Neural cell (in vitro differentiated cells): ENCODE results near the gene FYN. TPM values are rescaled to one million over a fixed set of nuclear protein-coding genes. Genes with fewer than 3 reads are reported as not detected.

ENCODE experiments used
- H2AFZ ChIP-seq: fragments of 200-600, 300-800 bp; sonication (generic), shearing (Covaris generic); 2 replicates; pipeline ENCODE4 v1.6.0; 2014; ENCODE audit warnings: low read depth, mild to moderate bottlenecking, antibody characterized with exemption, low read length, moderate library complexity
- H3F3A ChIP-seq: fragments of 200-600 bp; shearing (Covaris generic); 2 replicates; pipeline ENCODE4 v1.6.1; 2016; ENCODE audit warnings: mild to moderate bottlenecking, moderate library complexity, mixed read lengths, antibody characterized with exemption, low read length; ENCODE audit not compliant: insufficient read depth, poor library complexity, severe bottlenecking
- H3K27ac ChIP-seq: fragments of 200-600, 300-800 bp; sonication (generic), shearing (Covaris generic); 2 replicates; pipeline ENCODE4 v1.5.1; 2014; ENCODE audit warnings: mild to moderate bottlenecking, low read length, moderate library complexity
- H3K27me3 ChIP-seq: fragments of 300-800, 200-600 bp; sonication (generic), shearing (Covaris generic); 2 replicates; pipeline ENCODE4 v1.6.0; 2014; ENCODE audit warnings: mild to moderate bottlenecking, low read depth, low read length, moderate library complexity; ENCODE audit not compliant: insufficient read depth
- H3K36me3 ChIP-seq: fragments of 300-800, 200-600 bp; sonication (generic), shearing (Covaris generic); 2 replicates; pipeline ENCODE4 v1.5.1; 2014; ENCODE audit warnings: mild to moderate bottlenecking, antibody characterized with exemption, low read length, moderate library complexity; ENCODE audit not compliant: insufficient read depth
- H3K4me2 ChIP-seq: fragments of 300-800, 200-600 bp; sonication (generic), shearing (Covaris generic); 2 replicates; pipeline ENCODE4 v1.6.0; 2014; ENCODE audit warnings: mild to moderate bottlenecking, low read length
- H3K4me3 ChIP-seq: fragments of 300-800, 200-600 bp; sonication (generic), shearing (Covaris generic); 2 replicates; pipeline ENCODE4 v1.5.1; 2014; ENCODE audit warnings: mild to moderate bottlenecking, low read length, moderate library complexity
- H3K79me2 ChIP-seq: fragments of 200-600 bp; shearing (Covaris generic); replicated peaks from 2 replicates; pipeline ENCODE4 v1.6.0; 2014; ENCODE audit warnings: mild to moderate bottlenecking, low read length, moderate library complexity; ENCODE audit not compliant: insufficient read depth
- H3K9ac ChIP-seq: fragments of 300-800, 200-600 bp; sonication (generic), shearing (Covaris generic); 2 replicates; pipeline ENCODE4 v1.6.1; 2016; ENCODE audit warnings: mild to moderate bottlenecking, low read length, mixed read lengths
- H3K9me2 ChIP-seq: fragments of 200-600 bp; shearing (Covaris generic); 2 replicates; pipeline ENCODE4 v1.6.1; 2016; ENCODE audit warnings: mild to moderate bottlenecking, low read length, mixed read lengths; ENCODE audit not compliant: insufficient read depth
- H3K9me3 ChIP-seq: fragments of 200-600, 300-800 bp; sonication (generic), shearing (Covaris generic); 2 replicates; pipeline ENCODE4 v1.6.1; 2016; ENCODE audit warnings: mild to moderate bottlenecking, mixed run types, low read length, moderate library complexity, mixed read lengths
- H4K20me1 ChIP-seq: fragments of 200-600 bp; shearing (Covaris generic); 2 replicates; pipeline ENCODE4 v1.6.1; 2016; ENCODE audit warnings: mild to moderate bottlenecking, mixed run types; ENCODE audit not compliant: insufficient read depth
- EP300 ChIP-seq: fragments of 450-650 bp; conservative IDR thresholded peaks from 2 replicates; pipeline ENCODE4 v1.6.1; 2014; ENCODE audit warnings: antibody characterized with exemption, mild to moderate bottlenecking, moderate library complexity; ENCODE audit not compliant: poor library complexity, severe bottlenecking
- EZH2 ChIP-seq: fragments of 200-600, 300-800 bp; shearing (Covaris generic), sonication (generic); IDR thresholded peaks from 2 replicates; pipeline ENCODE4 v1.6.1; 2014; ENCODE audit warnings: antibody characterized with exemption, low read length, borderline replicate concordance, mild to moderate bottlenecking; ENCODE audit not compliant: insufficient read depth, poor library complexity, severe bottlenecking
- MXI1 ChIP-seq: fragments of 450-650 bp; conservative IDR thresholded peaks from 2 replicates; pipeline ENCODE4 v1.6.1; 2014; ENCODE audit warnings: antibody characterized with exemption, mild to moderate bottlenecking; ENCODE audit not compliant: poor library complexity, severe bottlenecking
- POLR2AphosphoS5 ChIP-seq: IDR thresholded peaks from 2 replicates; pipeline ENCODE4 v1.6.1; 2012
- RAD21 ChIP-seq: fragments of 450-650 bp; conservative IDR thresholded peaks from 2 replicates; pipeline ENCODE4 v1.6.1; 2014; ENCODE audit warnings: antibody characterized with exemption, mild to moderate bottlenecking, moderate library complexity
- SMC3 ChIP-seq: fragments of 450-650 bp; conservative IDR thresholded peaks from 2 replicates; pipeline ENCODE4 v1.6.1; 2014; ENCODE audit warnings: antibody characterized with exemption, mild to moderate bottlenecking, moderate library complexity; ENCODE audit not compliant: poor library complexity
- TAF1 ChIP-seq: IDR thresholded peaks from 2 replicates; pipeline ENCODE4 v1.6.1; 2012; ENCODE audit warnings: low read depth
- polyA plus RNA-seq: library from polyadenylated mRNA; depleted of rRNA; stranded (reverse); fragments of >200 nt; gene quantifications from 2 replicates; pipeline ENCODE4 v1.2.3, GENCODE V29; 2014
- TF ChIP-seq, protein P1 (sequence below): IDR thresholded peaks from 2 replicates; pipeline ENCODE4 v1.6.1; 2012; ENCODE audit warnings: borderline replicate concordance
- TF ChIP-seq, protein P2 (sequence below): fragments of 450-650 bp; IDR thresholded peaks from 2 replicates; pipeline ENCODE4 v1.5.1; 2014; ENCODE audit warnings: antibody characterized with exemption, mild to moderate bottlenecking, moderate library complexity; ENCODE audit not compliant: poor library complexity, severe bottlenecking

The FYN gene
- polyA plus RNA-seq, 1 donor from 2014 or later = 277 TPM

DNA sequence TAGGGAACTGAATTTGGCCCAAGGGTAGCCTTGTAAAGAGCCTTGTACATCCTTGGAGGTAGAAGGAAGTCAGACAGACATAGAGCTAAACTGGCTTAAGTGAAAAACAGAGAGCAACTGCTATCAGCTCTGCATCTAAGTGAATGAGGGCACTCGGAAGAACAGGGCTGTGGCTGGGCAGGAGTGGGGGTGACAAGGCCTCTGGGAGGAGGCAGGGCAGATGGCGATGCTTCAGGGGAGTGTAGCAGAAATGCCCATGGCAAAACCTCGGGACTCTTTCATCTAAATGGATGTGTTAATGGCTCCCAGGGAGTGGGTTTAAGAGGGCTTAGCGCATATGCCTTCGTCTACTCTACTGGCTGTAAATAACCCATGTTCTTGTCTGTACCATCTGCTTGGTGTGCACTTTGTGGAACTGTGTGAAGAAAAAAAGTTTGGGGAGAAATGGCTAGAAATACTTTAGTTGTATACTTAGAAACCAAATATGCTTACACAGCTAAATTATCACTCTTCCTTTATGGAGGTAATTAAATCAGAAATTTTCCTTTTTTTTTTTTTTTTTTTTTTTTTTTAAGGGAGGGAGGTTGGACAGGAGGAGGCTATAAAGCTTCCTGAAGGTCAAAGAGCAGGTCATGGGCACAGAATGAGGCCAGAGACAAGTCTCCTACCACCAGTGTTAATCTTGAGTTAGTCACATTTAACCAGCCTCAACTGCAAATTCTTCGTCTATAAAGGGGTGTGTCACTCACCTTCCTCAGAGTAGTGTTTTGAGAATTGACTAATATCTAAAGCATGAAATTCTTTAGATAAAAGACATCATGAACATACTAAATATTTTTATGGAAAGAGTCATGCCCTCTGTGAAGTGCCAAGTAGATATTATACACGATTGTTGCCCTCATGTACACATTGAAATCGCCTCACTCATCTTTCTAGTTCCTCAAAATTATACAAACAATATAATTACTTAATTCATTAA lies 60.9 kb downstream of the FYN start:
- no peaks in the 10 kb centered on the region for H3K27me3 ChIP-seq
- TF ChIP-seq EP300 = no peak
- no peak for TF ChIP-seq EZH2
- TF ChIP-seq RAD21 = no peak
- TF ChIP-seq SMC3 = no peak
- TF ChIP-seq, protein P1, sequence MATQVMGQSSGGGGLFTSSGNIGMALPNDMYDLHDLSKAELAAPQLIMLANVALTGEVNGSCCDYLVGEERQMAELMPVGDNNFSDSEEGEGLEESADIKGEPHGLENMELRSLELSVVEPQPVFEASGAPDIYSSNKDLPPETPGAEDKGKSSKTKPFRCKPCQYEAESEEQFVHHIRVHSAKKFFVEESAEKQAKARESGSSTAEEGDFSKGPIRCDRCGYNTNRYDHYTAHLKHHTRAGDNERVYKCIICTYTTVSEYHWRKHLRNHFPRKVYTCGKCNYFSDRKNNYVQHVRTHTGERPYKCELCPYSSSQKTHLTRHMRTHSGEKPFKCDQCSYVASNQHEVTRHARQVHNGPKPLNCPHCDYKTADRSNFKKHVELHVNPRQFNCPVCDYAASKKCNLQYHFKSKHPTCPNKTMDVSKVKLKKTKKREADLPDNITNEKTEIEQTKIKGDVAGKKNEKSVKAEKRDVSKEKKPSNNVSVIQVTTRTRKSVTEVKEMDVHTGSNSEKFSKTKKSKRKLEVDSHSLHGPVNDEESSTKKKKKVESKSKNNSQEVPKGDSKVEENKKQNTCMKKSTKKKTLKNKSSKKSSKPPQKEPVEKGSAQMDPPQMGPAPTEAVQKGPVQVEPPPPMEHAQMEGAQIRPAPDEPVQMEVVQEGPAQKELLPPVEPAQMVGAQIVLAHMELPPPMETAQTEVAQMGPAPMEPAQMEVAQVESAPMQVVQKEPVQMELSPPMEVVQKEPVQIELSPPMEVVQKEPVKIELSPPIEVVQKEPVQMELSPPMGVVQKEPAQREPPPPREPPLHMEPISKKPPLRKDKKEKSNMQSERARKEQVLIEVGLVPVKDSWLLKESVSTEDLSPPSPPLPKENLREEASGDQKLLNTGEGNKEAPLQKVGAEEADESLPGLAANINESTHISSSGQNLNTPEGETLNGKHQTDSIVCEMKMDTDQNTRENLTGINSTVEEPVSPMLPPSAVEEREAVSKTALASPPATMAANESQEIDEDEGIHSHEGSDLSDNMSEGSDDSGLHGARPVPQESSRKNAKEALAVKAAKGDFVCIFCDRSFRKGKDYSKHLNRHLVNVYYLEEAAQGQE = no peak
- TF ChIP-seq, protein P2, sequence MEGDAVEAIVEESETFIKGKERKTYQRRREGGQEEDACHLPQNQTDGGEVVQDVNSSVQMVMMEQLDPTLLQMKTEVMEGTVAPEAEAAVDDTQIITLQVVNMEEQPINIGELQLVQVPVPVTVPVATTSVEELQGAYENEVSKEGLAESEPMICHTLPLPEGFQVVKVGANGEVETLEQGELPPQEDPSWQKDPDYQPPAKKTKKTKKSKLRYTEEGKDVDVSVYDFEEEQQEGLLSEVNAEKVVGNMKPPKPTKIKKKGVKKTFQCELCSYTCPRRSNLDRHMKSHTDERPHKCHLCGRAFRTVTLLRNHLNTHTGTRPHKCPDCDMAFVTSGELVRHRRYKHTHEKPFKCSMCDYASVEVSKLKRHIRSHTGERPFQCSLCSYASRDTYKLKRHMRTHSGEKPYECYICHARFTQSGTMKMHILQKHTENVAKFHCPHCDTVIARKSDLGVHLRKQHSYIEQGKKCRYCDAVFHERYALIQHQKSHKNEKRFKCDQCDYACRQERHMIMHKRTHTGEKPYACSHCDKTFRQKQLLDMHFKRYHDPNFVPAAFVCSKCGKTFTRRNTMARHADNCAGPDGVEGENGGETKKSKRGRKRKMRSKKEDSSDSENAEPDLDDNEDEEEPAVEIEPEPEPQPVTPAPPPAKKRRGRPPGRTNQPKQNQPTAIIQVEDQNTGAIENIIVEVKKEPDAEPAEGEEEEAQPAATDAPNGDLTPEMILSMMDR = no peak
- no peak for TF ChIP-seq MXI1
- no peak for TF ChIP-seq POLR2AphosphoS5
- TF ChIP-seq TAF1 = no peak
- H3K4me2 ChIP-seq = no peak overlapping the region
- no peaks in the 10 kb centered on the region for H3F3A ChIP-seq
- no peaks in the 10 kb centered on the region for H3K9me3 ChIP-seq
- no peak overlapping the region for H2AFZ ChIP-seq
- H3K79me2 ChIP-seq = peaks cover 45% of the 10 kb centered on the region
- H3K9me2 ChIP-seq = no peaks in the 10 kb centered on the region
- H4K20me1 ChIP-seq = no peaks in the 10 kb centered on the region
- no peak overlapping the region for H3K27ac ChIP-seq
- H3K9ac ChIP-seq = no peak overlapping the region
- H3K36me3 ChIP-seq = peaks cover 6% of the 10 kb centered on the region
- no peak overlapping the region for H3K4me3 ChIP-seq

DNA sequence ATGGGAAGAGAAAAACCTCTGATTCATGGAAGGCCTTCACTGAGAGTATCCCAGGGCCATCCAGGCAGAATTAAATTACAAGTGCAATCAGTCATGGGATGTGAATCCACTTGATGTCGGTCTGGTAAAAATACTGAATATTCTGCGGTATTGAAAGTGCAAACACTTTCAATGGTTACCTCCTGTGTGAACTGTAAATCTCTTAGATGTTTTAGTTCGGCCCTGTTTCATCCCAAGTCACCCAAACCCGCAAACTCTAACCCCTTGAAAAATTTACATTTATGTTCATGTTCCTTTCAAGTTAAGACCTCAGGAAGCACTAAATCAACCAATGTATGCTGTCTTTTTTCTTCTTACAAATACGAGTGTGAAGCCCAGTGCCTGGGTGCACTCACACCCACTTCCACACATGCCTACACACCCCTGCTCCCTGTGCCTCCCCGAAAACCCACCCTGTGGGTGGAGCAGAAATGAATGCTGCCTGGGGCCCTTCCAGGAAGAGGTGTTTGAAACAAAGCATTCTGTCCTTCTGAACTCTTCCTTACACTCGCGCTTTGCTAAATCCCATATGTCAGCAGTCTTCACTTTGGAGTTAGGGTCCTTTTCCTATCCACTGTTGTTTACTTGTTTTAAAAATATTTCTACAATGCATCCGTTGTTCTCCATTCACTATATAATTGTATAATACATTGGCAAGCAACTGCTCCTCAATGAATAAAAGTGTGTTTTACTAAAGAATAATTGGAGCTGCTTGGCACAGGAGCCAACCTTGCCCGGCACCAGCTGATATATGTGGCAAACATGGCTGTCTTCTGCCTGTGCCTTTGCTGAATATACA lies 62.7 kb downstream of the FYN start:
- peaks cover 6% of the 10 kb centered on the region for H3K36me3 ChIP-seq
- H3F3A ChIP-seq = no peaks in the 10 kb centered on the region
- H2AFZ ChIP-seq = no peak overlapping the region
- peaks cover 31% of the 10 kb centered on the region for H3K79me2 ChIP-seq
- no peak overlapping the region for H3K4me3 ChIP-seq
- H3K27ac ChIP-seq = no peak overlapping the region
- no peak overlapping the region for H3K9ac ChIP-seq
- TF ChIP-seq, protein P1 = no peak
- TF ChIP-seq, protein P2 = no peak
- TF ChIP-seq RAD21 (no peak), EP300 (no peak), EZH2 (no peak), MXI1 (no peak), POLR2AphosphoS5 (no peak), SMC3 (no peak), TAF1 (no peak)
- H3K27me3 ChIP-seq = no peaks in the 10 kb centered on the region
- no peaks in the 10 kb centered on the region for H3K9me3 ChIP-seq
- H3K4me2 ChIP-seq = no peak overlapping the region
- no peaks in the 10 kb centered on the region for H3K9me2 ChIP-seq
- H4K20me1 ChIP-seq = no peaks in the 10 kb centered on the region
